Stomach (tissue), 9 donors: ENCODE measurements around the gene GABRG3. TPM values are rescaled to one million over a fixed set of nuclear protein-coding genes. Genes with fewer than 3 reads are reported as not detected.
A peak's percentile ranks its signal among the peaks of the same experiment; 100 is the strongest.

ENCODE experiments used
- DNase-seq, 2 donors: peaks; one replicate each; pipeline versions ENCODE4 v3.0.0 to v3.0.0-alpha.2; 2013 to 2019
- H3K27ac ChIP-seq, 5 donors: fragments of 200-600 bp in 4 of 5; sonication (generic) in 4 of 5; one replicate each; pipeline ENCODE4 v1.5.1; 2013 to 2019; ENCODE audit warnings: mild to moderate bottlenecking in 1 of 5, moderate library complexity in 1 of 5
- H3K27me3 ChIP-seq, 3 donors: fragments of 200-600 bp; sonication (generic); one replicate each; pipeline ENCODE4 v1.5.1; 2017 to 2019; ENCODE audit warnings: mixed run types in 1 of 3
- H3K36me3 ChIP-seq, 4 donors: fragments of 200-600 bp; sonication (generic); 1 replicate in 3 of 4; 2 replicates in 1 of 4; pipeline ENCODE4 v1.5.1; 2016 to 2019
- H3K4me1 ChIP-seq, 4 donors: fragments of 200-600 bp; sonication (generic); one replicate each; pipeline ENCODE4 v1.5.1; 2016 to 2019
- H3K4me3 ChIP-seq, 4 donors: fragments of 200-600 bp; sonication (generic) in 3 of 4; one replicate each; pipeline ENCODE4 v1.5.1; 2016 to 2019; ENCODE audit warnings: mild to moderate bottlenecking in 1 of 4
- H3K9me3 ChIP-seq, 4 donors: fragments of 200-600 bp; sonication (generic); one replicate each; pipeline ENCODE4 v1.5.1; 2016 to 2019
- EP300 ChIP-seq: sonication (generic); formaldehyde crosslinking; IDR thresholded peaks from one replicate; pipeline ENCODE4 v1.6.1; 2017; ENCODE audit warnings: antibody characterized with exemption
- POLR2A ChIP-seq, 4 donors: fragments of 450-650 bp; IDR thresholded peaks; one replicate each; pipeline ENCODE4 v1.6.1; 2016; ENCODE audit warnings: antibody characterized with exemption in 4 of 4, control low read depth in 2 of 4, mild to moderate bottlenecking in 1 of 4, moderate library complexity in 1 of 4
- POLR2AphosphoS5 ChIP-seq, 3 donors: sonication (generic); formaldehyde crosslinking; IDR thresholded peaks; one replicate each; pipeline ENCODE4 v1.6.1; 2016; ENCODE audit warnings: antibody characterized with exemption in 3 of 3
- WGBS, 5 donors: extraction: QIAGEN DNeasy Blood & Tissue Kit in 3 of 5; methylation state at CpG; one replicate each; pipeline versions ENCODE4 v1.1.5 to v1.1.7; 2013 to 2018; 5-methylcytosine and 5-hydroxymethylcytosine counted together
- intact Hi-C: fragments of 100-400 bp; cut with DNase I; formaldehyde crosslinking; loops from one replicate; pipeline ENCODE4 v1.15.1; 2023; ENCODE audit warnings: low total_unique reads
- polyA plus RNA-seq, 3 donors: library from polyadenylated mRNA; stranded (reverse); fragments of 200-250 nt; gene quantifications; one replicate each; pipeline ENCODE4 v1.2.3, GENCODE V29; 2013
- total RNA-seq, 5 donors: library from RNA; depleted of rRNA; stranded (reverse); fragments of >200 nt; gene quantifications; one replicate each; pipeline versions ENCODE4 v1.1.0 to v1.2.3, GENCODE V29; 2014 to 2016
- TF ChIP-seq, protein P1 (sequence below), 7 experiments: fragments of 450-650 bp in 4 of 7; fragments of 200-600 bp in 3 of 7; sonication (generic) in 3 of 7; IDR thresholded peaks; one replicate each; pipeline ENCODE4 v1.5.1; 2016 to 2019; ENCODE audit warnings: antibody characterized with exemption in 7 of 7, control low read depth in 2 of 7, mild to moderate bottlenecking in 1 of 7
- donor health status: healthy with polysubstance abuse.
- donor health status: Bipolar disorder and iron deficiency.
- donor health status: healthy.

The GABRG3 gene
- total and polyA plus RNA-seq, 8 donors, result 0.37 to 1.5 TPM; not detected in 6

DNA sequence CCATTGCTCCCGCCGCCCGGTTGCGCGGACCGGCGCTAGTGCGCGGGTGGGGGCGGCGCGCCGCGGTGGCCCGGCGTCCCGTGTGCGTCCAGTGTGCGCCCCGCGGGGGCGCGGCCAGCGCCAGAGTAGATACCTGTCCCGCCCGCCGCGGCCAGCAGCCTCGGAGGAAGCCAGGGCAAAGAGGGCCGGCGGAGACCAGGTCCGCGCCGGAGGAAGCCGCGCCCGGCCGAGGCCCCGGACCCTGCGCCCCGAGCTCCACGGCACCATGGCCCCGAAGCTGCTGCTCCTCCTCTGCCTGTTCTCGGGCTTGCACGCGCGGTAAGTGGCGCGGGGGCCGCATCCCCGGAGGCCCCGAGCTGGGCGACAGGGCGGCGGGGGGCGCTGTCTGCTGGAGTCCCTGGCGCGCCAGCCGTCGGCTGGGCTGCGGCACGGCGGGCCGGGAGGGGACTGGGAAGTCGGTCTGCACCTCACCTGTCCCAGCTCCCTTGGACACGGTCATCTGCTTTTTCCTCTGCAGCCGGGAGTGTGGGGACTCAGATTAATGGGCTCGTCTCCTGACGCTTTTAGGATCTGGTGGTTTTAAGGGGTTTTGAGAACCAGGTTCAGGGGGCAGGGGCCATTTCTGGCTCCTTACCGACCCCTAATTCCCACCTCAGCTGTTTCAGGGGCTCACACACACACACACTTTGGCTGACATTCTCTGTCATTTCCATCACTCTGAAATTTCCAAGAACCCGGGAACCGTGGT, 464 bp downstream of the GABRG3 start:
- peaks cover 0 to 47% (median 13%) of the 10 kb centered on the region in 3 donors for H3K27me3 ChIP-seq
- TF ChIP-seq POLR2AphosphoS5 (IDR thresholded peaks at IDR 0.05) (no peak), POLR2A (IDR thresholded peaks at IDR 0.05) (no peak), EP300 (no peak)
- TF ChIP-seq, protein P1, sequence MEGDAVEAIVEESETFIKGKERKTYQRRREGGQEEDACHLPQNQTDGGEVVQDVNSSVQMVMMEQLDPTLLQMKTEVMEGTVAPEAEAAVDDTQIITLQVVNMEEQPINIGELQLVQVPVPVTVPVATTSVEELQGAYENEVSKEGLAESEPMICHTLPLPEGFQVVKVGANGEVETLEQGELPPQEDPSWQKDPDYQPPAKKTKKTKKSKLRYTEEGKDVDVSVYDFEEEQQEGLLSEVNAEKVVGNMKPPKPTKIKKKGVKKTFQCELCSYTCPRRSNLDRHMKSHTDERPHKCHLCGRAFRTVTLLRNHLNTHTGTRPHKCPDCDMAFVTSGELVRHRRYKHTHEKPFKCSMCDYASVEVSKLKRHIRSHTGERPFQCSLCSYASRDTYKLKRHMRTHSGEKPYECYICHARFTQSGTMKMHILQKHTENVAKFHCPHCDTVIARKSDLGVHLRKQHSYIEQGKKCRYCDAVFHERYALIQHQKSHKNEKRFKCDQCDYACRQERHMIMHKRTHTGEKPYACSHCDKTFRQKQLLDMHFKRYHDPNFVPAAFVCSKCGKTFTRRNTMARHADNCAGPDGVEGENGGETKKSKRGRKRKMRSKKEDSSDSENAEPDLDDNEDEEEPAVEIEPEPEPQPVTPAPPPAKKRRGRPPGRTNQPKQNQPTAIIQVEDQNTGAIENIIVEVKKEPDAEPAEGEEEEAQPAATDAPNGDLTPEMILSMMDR (IDR thresholded peaks at IDR 0.05), result no peak
- H3K4me1 ChIP-seq, result peaks cover 0 to 17% (median 5%) of the 10 kb centered on the region in 4 donors
- no peaks in the 10 kb centered on the region for H3K36me3 ChIP-seq
- H3K4me3 ChIP-seq, result peak overlapping the region in 2 of 4 donors; percentile 17 to 31
- intact Hi-C loops, result no loop called here
- WGBS, 5 donors, result 5 to 29% (median 9%) methylated on average over 8 to 72 of the region's 72 CpGs
- H3K9me3 ChIP-seq, result peaks cover 0 to 7% (median 3%) of the 10 kb centered on the region in 4 donors
- DNase-seq, result peak in 1 of 2 donors; percentile 28
- no peak overlapping the region for H3K27ac ChIP-seq

DNA sequence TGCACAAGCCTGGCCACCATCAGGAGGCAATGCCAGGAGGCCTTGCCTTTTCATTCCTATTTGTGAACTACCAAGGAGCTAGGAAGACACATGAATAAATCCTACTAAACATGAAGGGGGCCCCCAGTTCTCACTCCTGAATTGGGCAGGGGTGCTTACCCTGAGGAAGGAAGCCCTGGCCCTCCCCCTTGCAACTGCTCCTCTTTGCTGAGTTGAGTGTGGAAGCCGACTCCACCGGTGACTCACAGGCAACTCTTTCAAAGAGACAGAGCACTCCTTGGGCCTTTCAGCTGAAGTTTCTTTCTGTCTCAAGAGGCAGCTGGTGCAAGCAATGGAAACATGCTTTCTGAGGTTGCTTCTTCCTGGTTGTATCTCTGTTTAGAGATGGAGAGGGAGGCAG, 1.7 kb downstream of the GABRG3 start:
- H3K9me3 ChIP-seq, result peaks cover 0 to 4% (median 2%) of the 10 kb centered on the region in 4 donors
- 43 to 65% (median 56%) methylated on average over 2 of the region's 2 CpGs for WGBS, 5 donors
- no peak for DNase-seq
- peaks cover 0 to 42% (median 13%) of the 10 kb centered on the region in 3 donors for H3K27me3 ChIP-seq
- TF ChIP-seq, protein P1 (IDR thresholded peaks at IDR 0.05), result no peak
- TF ChIP-seq POLR2AphosphoS5 (IDR thresholded peaks at IDR 0.05), result no peak
- TF ChIP-seq EP300, result no peak
- TF ChIP-seq POLR2A (IDR thresholded peaks at IDR 0.05), result no peak
- H3K4me1 ChIP-seq, result peaks cover 0 to 15% (median 5%) of the 10 kb centered on the region in 4 donors
- H3K27ac ChIP-seq, result no peak overlapping the region
- no peaks in the 10 kb centered on the region for H3K36me3 ChIP-seq
- H3K4me3 ChIP-seq, result no peak overlapping the region
- intact Hi-C loops, result no loop called here

DNA sequence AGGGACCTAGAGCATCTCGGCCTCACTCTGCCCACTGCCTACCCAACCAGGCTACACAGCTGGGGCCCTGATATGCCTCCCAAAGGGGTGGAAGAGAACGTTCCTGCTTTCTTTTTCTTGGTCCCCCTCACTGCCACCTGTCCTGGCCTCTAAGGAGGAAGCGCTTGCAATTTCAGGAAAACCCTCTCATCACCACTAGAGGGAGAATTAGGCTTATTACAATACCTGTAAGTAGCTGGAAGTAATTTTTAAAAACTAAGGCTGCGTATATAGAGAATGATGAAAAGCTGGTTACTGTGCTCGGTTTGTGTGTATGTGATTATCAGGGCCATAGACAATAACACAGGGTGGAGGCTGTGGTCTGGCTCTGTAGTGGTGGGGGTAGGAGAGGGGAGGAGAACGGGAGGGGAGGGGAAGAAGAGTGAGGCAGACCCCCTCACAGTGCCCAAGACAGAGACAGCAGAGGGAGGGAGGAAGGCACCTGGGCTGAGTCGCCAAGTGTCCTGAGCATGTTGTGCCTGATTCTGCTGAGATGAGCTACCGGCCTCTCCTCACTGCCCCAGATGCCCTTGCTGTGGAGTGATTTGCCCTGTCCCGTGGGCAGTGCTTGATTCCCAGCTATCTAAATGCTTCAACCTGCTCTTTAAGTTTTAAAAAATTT, 3.3 kb downstream of the GABRG3 start:
- peak in 1 of 2 donors; percentile 63 for DNase-seq
- TF ChIP-seq EP300, result no peak
- TF ChIP-seq, protein P1 (IDR thresholded peaks at IDR 0.05), result peak in 1 of 7 experiments; percentile 11
- TF ChIP-seq POLR2A (IDR thresholded peaks at IDR 0.05), result no peak
- no peak for TF ChIP-seq POLR2AphosphoS5 (IDR thresholded peaks at IDR 0.05)
- peaks cover 0 to 10% (median 3%) of the 10 kb centered on the region in 4 donors for H3K4me1 ChIP-seq
- no peak overlapping the region for H3K27ac ChIP-seq
- no peaks in the 10 kb centered on the region for H3K36me3 ChIP-seq
- H3K4me3 ChIP-seq, result no peak overlapping the region
- intact Hi-C loops, result no loop called here
- WGBS, 5 donors, result 15 to 27% (median 21%) methylated on average over 9 of the region's 9 CpGs
- H3K9me3 ChIP-seq, result no peaks in the 10 kb centered on the region
- H3K27me3 ChIP-seq, result peaks cover 0 to 37% (median 13%) of the 10 kb centered on the region in 3 donors

DNA sequence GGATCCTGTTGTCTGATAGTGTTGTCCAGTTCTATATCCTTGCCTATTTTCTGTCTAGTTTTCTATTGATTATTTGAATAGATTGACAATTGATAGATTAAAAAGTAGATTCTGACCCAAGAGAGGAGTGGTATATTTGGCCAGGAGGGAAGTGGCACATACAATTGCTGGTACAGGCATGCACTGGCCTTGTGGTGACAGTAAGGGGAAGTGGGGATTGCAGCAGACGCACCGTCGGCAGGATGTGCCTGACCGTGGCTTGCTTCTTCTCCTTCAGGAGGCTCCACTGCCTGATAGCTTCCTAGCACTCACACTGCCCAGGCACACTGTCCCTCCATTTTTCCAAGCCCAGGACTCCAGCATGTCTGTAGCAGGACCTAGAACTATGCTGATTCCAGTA, 10.5 kb downstream of the GABRG3 start:
- Histone ChIP-seq H3K27me3 (no peaks in the 10 kb centered on the region), H3K4me1 (no peaks in the 10 kb centered on the region), H3K36me3 (no peaks in the 10 kb centered on the region), H3K27ac (no peak overlapping the region), H3K4me3 (no peak overlapping the region), H3K9me3 (peaks cover 0 to 8% (median 0%) of the 10 kb centered on the region in 4 donors)
- TF ChIP-seq EP300 (no peak), POLR2A (IDR thresholded peaks at IDR 0.05) (no peak), POLR2AphosphoS5 (IDR thresholded peaks at IDR 0.05) (no peak)
- TF ChIP-seq, protein P1 (IDR thresholded peaks at IDR 0.05), result no peak
- WGBS, 5 donors, result 65 to 84% (median 71%) methylated on average over 4 of the region's 4 CpGs
- intact Hi-C loops, result no loop called here
- no peak for DNase-seq
